Measurements from ENCODE around the gene RNU2-1. TPM values are rescaled to one million over a fixed set of nuclear protein-coding genes. Genes with fewer than 3 reads are reported as not detected.
"Not testable (repeated sequence)": the region's sequence is repeated elsewhere in the genome, so short reads cannot be mapped to it uniquely, and the experiment has no call there.

Gene RNU2-1
- not detected for polyA plus RNA-seq (ENCODE audit: insufficient read length)

- not testable (repeated sequence) for DNase-seq (ENCODE audit: low read depth)
Measured at GRCh38 chr17:43233877-43234276, at the start of gene RNU2-1. TSS of gene RNU2-1 (minus strand) at chr17:43233977.

- DNase-seq (ENCODE audit: low read depth): not testable (repeated sequence)
Measured at GRCh38 chr17:43272914-43273313, 39.1 kb upstream of the RNU2-1 start.

- DNase-seq (ENCODE audit: low read depth): not testable (repeated sequence)
Measured at GRCh38 chr17:43272483-43272882, 38.7 kb upstream of the RNU2-1 start.

GRCh38 chr17:43270552-43271504 is 37.1 kb upstream of the RNU2-1 start:
- not testable (repeated sequence) for DNase-seq (ENCODE audit: low read depth)

GRCh38 chr17:43246456-43246855 is 12.7 kb upstream of the RNU2-1 start:
- DNase-seq (ENCODE audit: low read depth): not testable (repeated sequence)

- DNase-seq (ENCODE audit: low read depth): not testable (repeated sequence)
Measured at GRCh38 chr17:43240596-43241352, 7.0 kb upstream of the RNU2-1 start.

GRCh38 chr17:43239597-43239996 is 5.8 kb upstream of the RNU2-1 start:
- DNase-seq (ENCODE audit: low read depth): not testable (repeated sequence)

- DNase-seq (ENCODE audit: low read depth): not testable (repeated sequence)
Measured at GRCh38 chr17:43233263-43233662, 514 bp downstream of the RNU2-1 start.

GRCh38 chr17:43232021-43232699 is 1.6 kb downstream of the RNU2-1 start:
- not testable (repeated sequence) for DNase-seq (ENCODE audit: low read depth)

- not testable (repeated sequence) for DNase-seq (ENCODE audit: low read depth)
Measured at GRCh38 chr17:43231205-43232020, 2.4 kb downstream of the RNU2-1 start.

GRCh38 chr17:43228020-43228782 is 5.6 kb downstream of the RNU2-1 start, which contains the start of gene CCDC200:
TSS of gene CCDC200 (minus strand) at chr17:43228623. CDS start at chr17:43228554, 69 bp downstream.
- DNase-seq (ENCODE audit: low read depth): not testable (repeated sequence)

GRCh38 chr17:43226393-43226792 is 7.4 kb downstream of the RNU2-1 start:
- no peak for DNase-seq (ENCODE audit: low read depth)

GRCh38 chr17:43224146-43224705 is 9.6 kb downstream of the RNU2-1 start:
- no peak for DNase-seq (ENCODE audit: low read depth)

- DNase-seq (ENCODE audit: low read depth): no peak
Measured at GRCh38 chr17:43220511-43221125, 13.2 kb downstream of the RNU2-1 start.

GRCh38 chr17:43219746-43220380 is 13.9 kb downstream of the RNU2-1 start:
- DNase-seq (ENCODE audit: low read depth): no peak

GRCh38 chr17:43219001-43219400 is 14.8 kb downstream of the RNU2-1 start:
- no peak for DNase-seq (ENCODE audit: low read depth)

- DNase-seq (ENCODE audit: low read depth): no peak
Measured at GRCh38 chr17:43217614-43218087, 16.1 kb downstream of the RNU2-1 start.

GRCh38 chr17:43216762-43217613 is 16.8 kb downstream of the RNU2-1 start:
- DNase-seq (ENCODE audit: low read depth): no peak
